ENCODE results near the gene MACO1.

The MACO1 gene

GRCh38 chr1:25525361-25525688 is 94.6 kb downstream of the MACO1 start:
- DNase-seq: no peak

DNA sequence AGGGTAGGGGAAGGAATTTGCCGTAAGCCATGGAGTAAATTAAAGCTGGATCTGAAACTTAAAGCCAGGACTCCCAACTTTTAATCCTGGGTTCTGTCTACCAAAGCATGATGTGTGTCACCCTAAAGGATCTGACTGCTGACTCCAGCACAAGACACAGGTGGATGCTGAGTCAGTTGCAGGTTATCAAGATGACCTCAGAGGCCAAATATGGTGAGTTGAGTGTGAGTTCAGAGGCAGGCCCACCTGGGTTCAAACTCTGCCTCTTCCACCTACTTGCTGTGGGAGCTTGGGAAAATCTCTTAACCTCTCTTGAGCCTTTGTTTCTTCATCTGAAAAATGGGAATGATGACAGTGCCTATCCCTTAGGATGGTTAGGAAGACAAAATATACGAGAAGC is 96.1 kb downstream of the MACO1 start:
- no peak for DNase-seq

DNA sequence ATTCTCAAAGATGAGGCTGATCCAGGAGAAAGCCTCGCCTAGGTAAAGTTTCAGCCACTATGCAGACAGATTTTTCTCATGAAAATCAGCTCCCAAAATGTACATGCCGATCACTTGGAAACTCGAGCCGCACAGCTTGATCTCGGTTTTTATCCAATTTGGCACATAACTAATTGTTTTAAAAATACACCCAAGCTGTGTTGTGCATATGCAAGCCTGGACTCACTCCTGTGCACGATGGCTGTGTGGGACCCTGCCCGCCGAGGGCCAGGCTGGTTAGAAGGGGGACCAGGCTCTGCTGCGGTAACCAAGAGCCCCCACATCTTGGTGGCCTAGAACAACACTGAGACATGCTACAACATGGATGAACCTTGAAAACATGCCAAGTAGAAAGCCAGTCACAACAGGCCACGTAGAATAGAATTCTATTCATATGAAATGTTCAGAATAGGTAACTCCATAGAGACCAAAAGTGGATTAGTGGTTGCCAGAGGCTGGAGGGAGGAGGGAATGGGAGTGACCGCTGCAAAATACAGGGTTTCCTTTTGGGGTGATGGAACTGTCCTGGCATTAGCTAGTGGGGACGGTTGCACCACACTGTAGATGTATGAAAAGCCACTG is 96.6 kb downstream of the MACO1 start:
- DNase-seq: no peak

- DNase-seq: no peak
Observed at GRCh38 chr1:25527946-25528595, 97.4 kb downstream of the MACO1 start.

GRCh38 chr1:25528881-25529517 is 98.3 kb downstream of the MACO1 start:
- no peak for DNase-seq

GRCh38 chr1:25529518-25530185 is 99.0 kb downstream of the MACO1 start:
- DNase-seq: peak in 1 of 2 donors; percentile 14

DNA sequence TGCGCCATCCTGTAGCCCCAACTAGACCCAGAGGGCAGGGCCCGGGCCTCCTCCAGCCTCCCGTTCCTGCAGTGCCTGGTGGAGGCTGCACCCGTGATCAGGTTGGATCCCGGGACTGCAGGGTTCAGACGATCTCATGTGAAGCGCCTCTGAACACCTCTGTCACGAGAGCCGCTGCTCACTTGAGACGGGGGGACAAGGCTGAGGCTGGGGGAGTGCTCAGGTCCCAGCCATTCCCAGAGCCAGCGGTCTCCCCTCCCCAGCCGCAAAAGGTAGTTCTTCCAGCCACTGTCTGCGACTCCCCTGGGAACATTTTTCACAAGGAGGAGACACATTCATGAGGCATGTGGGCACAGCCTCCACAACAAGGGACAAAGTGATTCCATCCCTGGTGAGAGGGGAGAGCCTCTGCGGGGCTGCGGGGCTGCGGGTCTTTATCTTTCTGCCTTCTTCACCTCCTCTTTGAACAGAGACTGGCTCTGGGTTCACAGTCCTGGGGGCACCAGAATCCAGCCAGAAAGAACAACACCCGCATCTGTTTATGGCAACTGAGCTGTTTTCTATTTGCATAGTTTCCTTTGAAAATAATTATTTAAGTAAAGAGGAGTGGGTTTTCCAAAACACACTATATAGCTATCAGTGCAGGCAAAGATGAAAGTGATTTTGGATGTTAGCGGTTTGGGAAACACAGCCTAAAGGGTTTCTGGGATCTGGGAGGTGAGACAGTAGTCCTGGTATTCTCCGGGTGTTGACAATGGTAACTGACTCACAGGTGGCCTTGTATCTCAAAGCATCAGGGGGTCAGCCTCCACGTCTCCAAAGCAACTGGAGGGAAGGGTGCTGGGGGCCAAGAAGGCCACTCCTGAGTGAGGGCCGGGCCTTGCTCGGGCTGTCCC is 99.7 kb downstream of the MACO1 start:
- no peak for DNase-seq

DNA sequence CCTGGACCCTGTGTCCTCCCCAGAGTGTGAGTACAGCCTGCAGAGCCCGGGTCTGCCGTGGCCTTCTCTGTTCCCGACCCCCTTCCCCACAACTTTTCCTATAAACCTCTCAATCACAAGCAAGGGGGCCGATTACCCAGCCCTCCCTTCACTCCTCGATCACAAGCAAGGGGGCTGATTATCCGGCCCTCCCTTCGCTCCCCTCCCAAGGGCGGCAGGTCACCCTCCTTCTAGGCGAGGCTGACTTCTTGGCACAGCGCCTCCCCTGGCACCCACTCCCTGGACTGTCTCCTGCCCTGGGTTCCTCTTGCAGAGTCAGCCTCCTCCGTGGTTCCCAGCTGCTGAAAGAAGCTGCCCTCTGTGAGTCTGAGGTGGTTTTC is 100.4 kb downstream of the MACO1 start:
- peak; percentile 26 to 68 for DNase-seq

DNA sequence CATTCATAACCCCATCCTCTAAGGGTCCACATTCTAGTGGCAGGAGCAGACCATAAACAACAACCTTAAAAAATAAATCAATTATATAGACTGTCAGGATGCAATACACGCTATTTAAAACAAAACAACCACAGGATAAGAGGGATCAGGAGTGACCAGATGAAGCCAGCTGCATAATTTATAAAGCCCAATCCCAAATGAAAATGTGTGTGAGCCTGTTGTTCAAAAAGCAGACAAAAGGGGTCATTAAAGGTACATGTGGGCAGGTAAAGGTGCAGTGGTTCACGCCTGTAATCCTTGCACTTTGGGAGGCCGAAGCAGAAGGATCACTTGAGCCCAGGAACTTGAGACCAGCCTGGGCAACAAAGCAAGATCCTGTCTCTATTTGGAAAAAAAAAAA is 102.3 kb downstream of the MACO1 start:
- DNase-seq: no peak

DNA sequence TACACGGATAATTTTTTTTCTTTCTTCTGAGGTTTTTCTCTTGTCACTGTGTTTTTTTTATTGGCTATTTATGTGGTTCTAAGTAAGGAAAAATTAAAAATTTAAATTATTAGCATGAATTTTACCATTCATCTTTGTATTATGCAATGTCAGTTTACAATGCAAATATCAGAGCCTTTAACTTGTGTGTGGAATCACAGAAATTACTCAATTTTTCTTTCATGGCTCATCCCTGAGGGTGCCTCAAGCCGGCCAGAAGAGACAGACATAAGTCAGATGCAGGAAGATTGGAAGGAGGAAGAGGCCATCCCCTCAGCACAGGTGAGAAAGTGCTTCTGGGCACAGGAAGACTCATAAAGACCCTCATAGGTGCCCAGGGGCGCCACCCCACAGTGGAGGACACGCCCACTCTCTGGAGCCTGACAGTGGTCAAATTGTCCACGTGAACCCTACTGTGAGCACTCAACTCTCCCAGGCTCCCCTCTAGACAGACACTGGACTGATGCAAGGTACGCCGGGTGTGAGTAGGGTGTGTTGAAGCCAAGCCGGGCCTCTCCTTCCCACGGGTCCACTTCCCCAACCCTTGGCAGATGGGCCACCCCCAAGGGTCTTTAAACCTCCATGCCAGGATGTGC is 103.2 kb downstream of the MACO1 start:
- DNase-seq: no peak

- no peak for DNase-seq
Observed at GRCh38 chr1:25534410-25534788, 103.7 kb downstream of the MACO1 start.

DNA sequence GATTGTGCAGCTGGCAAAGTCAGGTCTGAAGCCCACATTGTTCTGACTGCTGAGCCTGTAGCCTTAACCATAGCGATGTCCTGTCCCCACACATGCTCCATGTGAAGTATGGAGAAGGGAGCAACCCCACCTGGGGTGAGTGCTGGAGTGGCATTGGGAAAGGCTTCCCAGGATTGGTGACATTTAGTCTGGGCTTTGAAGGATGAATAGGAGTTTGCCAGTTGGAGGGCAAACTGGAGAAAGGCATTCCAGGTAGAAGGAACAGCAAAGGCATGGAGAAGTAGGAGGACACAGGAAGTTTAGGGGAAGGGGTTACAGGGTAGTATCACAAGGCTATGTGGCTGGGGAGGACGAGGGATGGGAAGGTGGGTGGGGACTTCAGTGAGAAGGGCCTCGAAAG is 105.4 kb downstream of the MACO1 start:
- peak in 1 of 2 donors; percentile 43 for DNase-seq

DNA sequence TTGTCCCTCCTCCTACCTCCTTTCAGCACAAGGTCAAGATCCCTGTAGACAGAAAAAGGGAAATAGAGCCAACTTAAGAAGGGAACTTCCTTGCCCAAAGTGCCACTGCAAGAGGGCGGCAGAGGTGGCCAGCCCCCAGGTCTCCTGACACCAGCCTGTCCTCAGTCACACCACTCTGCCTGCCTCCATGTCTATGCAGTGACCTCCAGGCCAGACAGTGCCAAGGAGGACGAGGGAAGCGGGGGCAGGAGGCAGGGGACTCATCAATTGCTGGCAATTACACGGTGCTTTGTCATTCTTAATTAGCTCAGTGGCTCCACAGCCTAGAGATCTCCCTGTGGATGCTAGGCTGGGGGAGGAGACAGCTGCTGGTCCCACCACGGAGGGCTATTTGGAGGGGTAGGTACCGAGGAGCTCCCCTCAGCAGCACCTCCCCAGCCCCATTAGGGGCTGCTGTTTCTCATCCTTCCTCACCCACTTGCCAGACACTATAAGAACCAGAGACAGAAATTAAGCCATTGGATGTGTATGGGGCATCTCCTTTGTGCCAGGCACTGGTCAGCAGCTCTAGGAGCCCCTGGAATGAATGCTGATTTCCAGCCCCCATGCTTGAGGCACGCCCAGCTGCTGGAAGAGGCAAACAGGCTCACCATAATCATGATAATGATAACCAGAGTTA is 106.6 kb downstream of the MACO1 start:
- peak; percentile 83 to 95 for DNase-seq

DNA sequence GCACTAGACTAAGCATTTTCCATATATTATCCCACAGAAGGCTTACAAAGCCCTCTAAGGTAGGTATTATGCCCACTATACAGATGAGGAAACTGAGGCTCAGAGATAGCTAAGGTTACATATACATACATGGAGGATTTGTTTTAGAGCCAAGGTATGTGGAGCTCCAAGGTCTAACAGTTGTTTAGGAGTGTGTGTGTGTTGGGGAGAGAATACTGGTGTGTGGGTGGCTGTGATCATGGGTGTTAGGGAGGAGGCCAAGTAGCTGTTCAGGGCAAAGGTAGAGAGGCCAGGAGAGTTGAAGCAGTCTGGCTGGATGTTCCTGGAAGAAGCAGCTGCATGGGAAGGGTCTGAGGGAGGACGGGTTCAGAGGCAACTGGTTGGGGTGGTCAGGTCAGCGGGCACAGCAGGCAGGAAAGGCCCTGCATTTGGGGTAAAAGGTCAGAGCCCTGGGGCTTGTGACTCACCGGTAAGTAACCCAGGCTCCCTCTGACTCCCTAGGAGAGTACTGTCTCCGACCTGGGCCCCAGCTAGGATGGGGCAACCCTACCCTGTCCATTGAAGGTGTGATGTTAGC is 107.6 kb downstream of the MACO1 start:
- DNase-seq: peak; percentile 24 to 50

DNA sequence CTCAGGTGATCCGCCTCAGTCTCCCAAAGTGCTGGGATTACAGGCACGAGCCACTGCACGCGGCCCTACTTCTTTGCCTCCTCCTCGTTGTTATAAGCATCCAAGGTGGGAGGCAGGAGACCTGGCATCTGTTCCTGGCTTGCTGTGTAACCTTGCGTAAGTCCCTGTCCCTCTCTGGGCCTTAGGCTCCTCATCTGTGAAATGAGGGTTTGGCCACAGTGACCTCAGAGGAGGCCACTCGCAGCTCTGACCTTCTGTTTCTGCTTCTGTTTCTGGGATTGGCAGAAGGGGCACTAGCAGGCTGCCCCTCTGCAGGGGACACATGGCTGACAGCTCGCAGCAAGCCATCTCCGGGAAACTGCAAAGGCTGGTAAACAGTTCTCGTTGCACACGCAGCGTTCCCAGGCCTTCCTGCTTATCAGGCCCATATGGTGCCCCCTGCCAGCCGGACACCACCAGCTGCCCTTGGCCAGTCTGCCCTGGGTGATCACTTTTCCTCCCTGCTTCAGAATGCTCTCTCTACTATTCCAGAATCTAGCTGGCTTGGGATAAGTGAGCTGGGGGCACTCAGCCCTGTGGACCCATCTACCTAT is 110.1 kb downstream of the MACO1 start:
- DNase-seq: no peak

- no peak for DNase-seq
Observed at GRCh38 chr1:25541425-25541824, 110.7 kb downstream of the MACO1 start.

DNA sequence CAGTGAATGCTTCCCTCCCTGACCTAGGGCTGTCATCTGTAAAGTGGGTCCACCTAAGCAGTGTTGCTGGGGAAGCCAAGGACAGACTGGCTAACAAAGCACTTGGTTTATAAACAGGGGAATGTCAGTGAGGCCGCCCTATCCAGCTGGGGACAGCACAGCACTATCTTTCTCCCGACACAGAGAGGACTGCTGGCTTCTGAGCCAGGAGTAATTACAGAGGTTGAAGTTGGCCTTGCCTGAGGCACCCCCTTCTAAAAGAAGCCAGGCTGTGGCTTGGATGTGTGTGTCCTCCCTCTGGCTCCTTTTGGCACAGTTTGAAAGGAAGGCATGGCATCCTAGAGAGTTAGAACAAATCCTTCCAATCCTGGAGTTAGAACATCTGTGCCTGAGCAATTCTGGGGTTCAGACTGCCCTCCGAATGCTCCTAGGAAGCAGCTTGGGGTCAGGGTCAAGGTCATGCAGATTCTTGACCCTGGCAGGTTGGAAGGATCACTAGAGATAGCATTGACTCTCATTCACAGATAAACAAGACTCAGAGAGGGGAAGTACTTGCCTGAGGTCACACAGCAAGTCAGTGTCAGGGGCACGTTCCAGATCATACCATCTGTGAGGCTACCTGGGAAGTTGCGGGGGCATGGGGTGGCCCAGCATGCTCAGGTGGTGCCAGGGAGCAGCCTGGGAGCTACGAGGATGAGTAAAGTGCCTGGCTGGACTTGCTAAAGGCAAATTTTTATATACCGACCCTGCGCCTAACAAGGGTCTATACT is 111.4 kb downstream of the MACO1 start:
- no peak for DNase-seq

GRCh38 chr1:25543005-25543424 is 112.3 kb downstream of the MACO1 start:
- no peak for DNase-seq

DNA sequence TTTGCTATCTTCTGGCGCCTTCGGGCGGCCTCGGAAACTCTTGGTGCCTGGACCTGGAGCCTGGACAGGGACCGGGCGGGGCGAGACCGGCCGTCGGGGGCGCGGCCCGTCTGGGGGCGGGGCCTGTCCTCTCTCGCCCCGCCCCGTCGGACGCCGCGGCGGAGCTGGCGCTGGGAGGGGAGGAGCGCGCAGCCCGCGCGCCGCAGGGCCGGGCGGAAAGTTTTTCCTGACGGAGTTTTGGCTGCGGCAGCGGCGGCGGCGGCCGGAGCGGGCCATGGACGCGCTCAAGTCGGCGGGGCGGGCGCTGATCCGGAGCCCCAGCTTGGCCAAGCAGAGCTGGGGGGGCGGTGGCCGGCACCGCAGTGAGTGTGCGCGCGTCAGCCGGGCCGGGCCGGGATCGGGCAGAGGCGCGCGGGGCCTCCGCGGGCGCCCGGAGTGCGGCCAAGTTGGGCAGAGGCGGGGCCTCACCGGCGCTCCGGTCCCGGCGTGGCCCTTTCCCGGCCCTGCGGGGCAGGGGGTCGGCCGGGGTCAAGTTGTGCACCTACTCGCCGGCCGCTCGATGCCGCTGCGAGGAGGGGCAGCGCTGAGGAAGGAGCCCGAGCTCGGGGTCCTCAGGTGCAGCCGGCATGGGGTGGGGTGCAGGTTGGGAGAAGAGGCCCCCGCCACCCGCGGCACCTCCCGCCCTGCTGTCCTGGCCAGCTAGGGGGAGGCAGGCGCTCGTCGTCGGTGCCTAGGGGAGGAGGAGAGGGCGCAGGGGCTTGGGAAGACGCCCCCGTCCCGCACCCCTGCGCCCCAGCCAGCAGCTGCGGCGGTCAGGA is 112.9 kb downstream of the MACO1 start, which contains the start of gene LDLRAP1:
Gene LDLRAP1, plus strand, starts transcription at position 182 of the 818 bp plus-strand sequence. Its CDS starts 93 bp downstream, at position 275.
- DNase-seq: peak; percentile 85 to 91
